Upper lobe of right lung (tissue), 1 donor: ENCODE measurements around the gene TFDP1. TPM values are rescaled to one million over a fixed set of nuclear protein-coding genes. Genes with fewer than 3 reads are reported as not detected.
"Not testable (repeated sequence)": the region's sequence is repeated elsewhere in the genome, so short reads cannot be mapped to it uniquely, and the experiment has no call there.

ENCODE experiments used
- ATAC-seq: fragments of 200-7000 bp; cut with Tn5 transposase; one replicate; pipeline ENCODE4 v1.9.1; 2020; ENCODE audit warnings: mild to moderate bottlenecking, moderate library complexity
- DNase-seq: peaks from one replicate; pipeline ENCODE4 v3.0.0-alpha.2; 2020
- H3K27ac ChIP-seq: fragments of 200-600 bp; one replicate; pipeline ENCODE4 v1.8.0; 2022
- H3K27me3 ChIP-seq: fragments of 200-600 bp; one replicate; pipeline ENCODE4 v1.8.0; 2022; ENCODE audit warnings: mild to moderate bottlenecking
- H3K36me3 ChIP-seq: fragments of 200-600 bp; one replicate; pipeline ENCODE4 v1.8.0; 2022
- H3K4me1 ChIP-seq: fragments of 200-600 bp; one replicate; pipeline ENCODE4 v1.8.0; 2022
- H3K4me3 ChIP-seq: fragments of 200-600 bp; one replicate; pipeline ENCODE4 v1.8.0; 2022; ENCODE audit warnings: mild to moderate bottlenecking
- H3K9me3 ChIP-seq: fragments of 200-600 bp; one replicate; pipeline ENCODE4 v1.8.0; 2022
- CTCF ChIP-seq: fragments of 200-600 bp; IDR thresholded peaks from one replicate; pipeline ENCODE4 v1.8.0; 2022; ENCODE audit warnings: antibody characterized with exemption
- intact Hi-C: fragments of 100-400 bp; cut with DNase I; formaldehyde crosslinking; loops from one replicate; pipeline ENCODE4 v1.11.0; 2022
- total RNA-seq: library from RNA; stranded (reverse); fragmentation: NEBNext Ultra II Directional; extraction: Animal tissue kit (Norgen Biotek cat#: 25700); gene quantifications from one replicate; pipeline ENCODE4 v1.2.1, GENCODE V29; 2021
- donor health status: DM: no; HTN: yes; CAD: no; lungs with severe emphysema.

TFDP1 gene
- total RNA-seq, 1 donor from 2014 or later: 42.3 TPM

- no peak for ATAC-seq
- H3K27ac ChIP-seq: no peak overlapping the region
Observed at GRCh38 chr13:113617961-113618360, 33.4 kb downstream of the TFDP1 start.

GRCh38 chr13:113618455-113618854, 33.9 kb downstream of the TFDP1 start:
- Histone ChIP-seq H3K27me3 (no peaks in the 10 kb centered on the region), H3K4me3 (no peak overlapping the region), H3K9me3 (no peaks in the 10 kb centered on the region), H3K36me3 (no peaks in the 10 kb centered on the region), H3K4me1 (no peaks in the 10 kb centered on the region), H3K27ac (no peak overlapping the region)
- DNase-seq (no peak), ATAC-seq (no peak)
- TF ChIP-seq CTCF: no peak
- intact Hi-C loops: no loop called here

More at GRCh38 chr13:113617961-113618360, 33.4 kb downstream of the TFDP1 start:
- no peak for DNase-seq
- intact Hi-C loops: no loop called here
- no peaks in the 10 kb centered on the region for H3K36me3 ChIP-seq
- no peak overlapping the region for H3K4me3 ChIP-seq
- H3K27me3 ChIP-seq: no peaks in the 10 kb centered on the region
- no peak for TF ChIP-seq CTCF
- H3K4me1 ChIP-seq: no peaks in the 10 kb centered on the region
- no peaks in the 10 kb centered on the region for H3K9me3 ChIP-seq

- Histone ChIP-seq H3K27me3 (no peaks in the 10 kb centered on the region), H3K27ac (no peak overlapping the region), H3K9me3 (no peaks in the 10 kb centered on the region), H3K36me3 (peaks cover 6% of the 10 kb centered on the region), H3K4me1 (no peaks in the 10 kb centered on the region), H3K4me3 (no peak overlapping the region)
- TF ChIP-seq CTCF: no peak
- DNase-seq: no peak
- ATAC-seq: no peak
- intact Hi-C loops: no loop called here
Observed at GRCh38 chr13:113620036-113620796, 35.7 kb downstream of the TFDP1 start.

- no peak overlapping the region for H3K4me3 ChIP-seq
- no peaks in the 10 kb centered on the region for H3K27me3 ChIP-seq
- intact Hi-C loops: no loop called here
- H3K4me1 ChIP-seq: no peaks in the 10 kb centered on the region
- H3K27ac ChIP-seq: no peak overlapping the region
- no peaks in the 10 kb centered on the region for H3K9me3 ChIP-seq
- TF ChIP-seq CTCF: no peak
- no peak for ATAC-seq
- H3K36me3 ChIP-seq: peaks cover 6% of the 10 kb centered on the region
- DNase-seq: no peak
Observed at GRCh38 chr13:113621046-113621445, 36.5 kb downstream of the TFDP1 start.

- ATAC-seq, intact Hi-C loops, DNase-seq, H3K27ac ChIP-seq, H3K4me3 ChIP-seq, H3K36me3 ChIP-seq, H3K9me3 ChIP-seq, H3K27me3 ChIP-seq, H3K4me1 ChIP-seq: not testable (repeated sequence)
- TF ChIP-seq CTCF: peak; percentile 36
Observed at GRCh38 chr13:113621498-113621897, 36.9 kb downstream of the TFDP1 start.

- ATAC-seq, H3K4me1 ChIP-seq, H3K36me3 ChIP-seq, H3K9me3 ChIP-seq, H3K4me3 ChIP-seq, intact Hi-C loops, H3K27me3 ChIP-seq, DNase-seq, H3K27ac ChIP-seq: not testable (repeated sequence)
Observed at GRCh38 chr13:113621986-113622550, 37.5 kb downstream of the TFDP1 start.
